GM12878 (cell line): Measurements from ENCODE around the gene HIVEP3. TPM values are rescaled to one million over a fixed set of nuclear protein-coding genes. Genes with fewer than 3 reads are reported as not detected.

Experiments
- ATAC-seq: fragments of 200-7000 bp; cut with Tn5 transposase; 3 replicates; pipeline ENCODE4 v1.9.1; 2020; ENCODE audit warnings: mild to moderate bottlenecking, moderate library complexity
- BruUV-seq: library from RNA; stranded (reverse); fragments of 400-500 nt; replicated peaks from 2 replicates; lab custom pipeline; 2021; lab: Mats Ljungman, UMichigan
- CTCF ChIA-PET: fragments of 300-600 bp; sonication (Branson Sonifier 250); formaldehyde crosslinking; extraction: SDS; loops from one replicate; lab custom pipeline; 2021; ENCODE audit warnings: inconsistent platforms; lab: Yijun Ruan, JAX
- POLR2A ChIA-PET: fragments of 350-600 bp; formaldehyde crosslinking; extraction: SDS; loops from one replicate; lab custom pipeline; 2021; ENCODE audit warnings: inconsistent platforms; lab: Charles Lee
- RAD21 ChIA-PET: fragments of 300-600 bp; sonication (Branson Sonifier 250); formaldehyde crosslinking; loops from one replicate; lab custom pipeline; 2023; ENCODE audit warnings: antibody characterized with exemption; ENCODE audit not compliant: unreplicated experiment; lab: Charles Lee
- SMC1A ChIA-PET: fragments of 300-600 bp; sonication (Branson Sonifier 250); formaldehyde crosslinking; loops from one replicate; lab custom pipeline; 2023; ENCODE audit not compliant: unreplicated experiment, uncharacterized antibody; lab: Charles Lee
- DNase-seq: peaks from one replicate; pipeline ENCODE4 v3.0.0-alpha.2; 2011; ENCODE audit warnings: low read depth, low spot score
- FAIRE-seq: peaks from 3 replicates; lab custom pipeline; 2011; peaks lifted over from hg19 to GRCh38; lab: Jason Lieb, UNC
- H2AFZ ChIP-seq: 2 replicates; pipeline ENCODE4 v1.6.0; 2011; ENCODE audit warnings: low read depth, low read length, control low read depth; ENCODE audit not compliant: control insufficient read depth
- H3K27ac ChIP-seq: 2 replicates; pipeline ENCODE4 v1.5.1; 2011; ENCODE audit warnings: control low read depth; ENCODE audit not compliant: control insufficient read depth, insufficient read depth
- H3K27me3 ChIP-seq, 2 experiments: replicated peaks in 1 of 2; 2 replicates each; pipeline versions ENCODE4 v1.6.0 to v1.6.1; 2011; ENCODE audit warnings: low read length in 1 of 2; ENCODE audit not compliant: control insufficient read depth in 2 of 2, insufficient read depth in 2 of 2
- H3K36me3 ChIP-seq, 2 experiments: 2 replicates each; pipeline ENCODE4 v1.5.1; 2011; ENCODE audit warnings: low read length in 1 of 2; ENCODE audit not compliant: control insufficient read depth in 2 of 2, insufficient read depth in 2 of 2
- H3K4me1 ChIP-seq: 2 replicates; pipeline ENCODE4 v1.6.1; 2011; ENCODE audit warnings: mild to moderate bottlenecking, low read length, moderate library complexity, mixed read lengths; ENCODE audit not compliant: control insufficient read depth, insufficient read depth
- H3K4me2 ChIP-seq: 2 replicates; pipeline ENCODE4 v1.6.0; 2011; ENCODE audit warnings: control low read depth; ENCODE audit not compliant: control insufficient read depth, insufficient read depth
- H3K4me3 ChIP-seq: fragments of 200-600 bp; sonication (generic); 2 replicates; pipeline ENCODE4 v1.5.1; 2016
- H3K79me2 ChIP-seq: 2 replicates; pipeline ENCODE4 v1.6.0; 2011; ENCODE audit warnings: low read length; ENCODE audit not compliant: control insufficient read depth, insufficient read depth
- H3K9ac ChIP-seq: 2 replicates; pipeline ENCODE4 v1.8.0; 2011; ENCODE audit warnings: low read length, control low read depth, mixed read lengths; ENCODE audit not compliant: control insufficient read depth, insufficient read depth
- H3K9me3 ChIP-seq: replicated peaks from 3 replicates; pipeline ENCODE4 v1.5.1; 2011; ENCODE audit warnings: mild to moderate bottlenecking, low read length; ENCODE audit not compliant: control insufficient read depth, insufficient read depth
- H4K20me1 ChIP-seq: 2 replicates; pipeline ENCODE4 v1.6.0; 2011; ENCODE audit not compliant: control insufficient read depth, insufficient read depth
- E2F8 ChIP-seq: fragments of 450-650 bp; IDR thresholded peaks from 2 replicates; pipeline ENCODE4 v1.6.1; 2018; ENCODE audit warnings: mild to moderate bottlenecking, low read depth, moderate library complexity; ENCODE audit not compliant: partially characterized antibody
- NFYB ChIP-seq: IDR thresholded peaks from 2 replicates; pipeline ENCODE4 v1.6.1; 2011; ENCODE audit warnings: low read depth, mild to moderate bottlenecking, low read length, improper control_type of control experiment, moderate library complexity; ENCODE audit not compliant: insufficient read depth
- NR2C2 ChIP-seq: IDR thresholded peaks from 2 replicates; pipeline ENCODE4 v1.6.1; 2011; ENCODE audit warnings: borderline replicate concordance, low read depth; ENCODE audit not compliant: control insufficient read depth, insufficient read length
- PBX3 ChIP-seq: IDR thresholded peaks from 2 replicates; pipeline ENCODE4 v1.6.1; 2011; ENCODE audit warnings: mild to moderate bottlenecking, low read depth, low read length, moderate library complexity; ENCODE audit not compliant: insufficient replicate concordance
- ZBTB4 ChIP-seq: fragments of 450-650 bp; formaldehyde crosslinking; IDR thresholded peaks from 2 replicates; pipeline ENCODE4 v1.4.0; 2022; ENCODE audit warnings: mild to moderate bottlenecking, moderate library complexity
- WGBS: methylation state at CpG from one replicate; pipeline ENCODE4 v1.1.6; 2016; ENCODE audit warnings: low lambda C conversion rate; ENCODE audit not compliant: insufficient replicate concordance, insufficient coverage; ENCODE audit errors: missing lambda C conversion rate; 5-methylcytosine and 5-hydroxymethylcytosine counted together
- in situ Hi-C: fragments of 300-500 bp; cut with MboI; formaldehyde crosslinking; loops from 9 replicates; pipeline ENCODE4 v1.14.3; 2018; ENCODE audit warnings: mixed read lengths
- intact Hi-C: fragments of 100-400 bp; cut with micrococcal nuclease; formaldehyde crosslinking; loops from one replicate; pipeline ENCODE4 v1.14.2; 2022; ENCODE audit not compliant: unreplicated experiment
- polyA plus RNA-seq, 11 experiments: library from polyadenylated mRNA; depleted of rRNA in 4 of 11; unstranded in 6 of 11; stranded (reverse) in 5 of 11; fragments of >200 nt; fragmentation: Nextera tagmentation in 4 of 11; fragmentation: Illumina TruSeq in 1 of 11; extraction: Ambion mirVana in 4 of 11; extraction: Trizol in 1 of 11; gene quantifications; 1 replicate in 1 of 11; 2 replicates in 10 of 11; pipeline versions ENCODE4 v1.2.1 to v1.2.3, GENCODE V29; 2011 to 2016; ENCODE audit warnings: inconsistent platforms in 2 of 11, missing spikeins in 2 of 11, low read depth in 1 of 11
- total RNA-seq, 4 experiments: library from RNA; depleted of rRNA in 3 of 4; stranded (reverse); fragments of >200 nt in 3 of 4; fragmentation: Illumina TruSeq in 1 of 4; extraction: Trizol in 1 of 4; gene quantifications; 2 replicates each; pipeline versions ENCODE4 v1.2.1 to v1.2.3, GENCODE V29; 2013 to 2021
- TF ChIP-seq, protein P1 (sequence below): fragments of 450-650 bp; IDR thresholded peaks from 2 replicates; pipeline ENCODE4 v1.6.1; 2016; ENCODE audit warnings: mild to moderate bottlenecking
- TF ChIP-seq, protein P2 (sequence below): IDR thresholded peaks from 2 replicates; pipeline ENCODE4 v1.6.1; 2012; ENCODE audit warnings: improper control_type of control experiment, low read depth, low read length; ENCODE audit not compliant: insufficient replicate concordance

Gene HIVEP3
- total and polyA plus RNA-seq, 10 of the 15 experiments (the other 5 are each of a cell fraction or from before 2014, with no cell fraction given) = 1.8 to 13.6 (median 3.8) TPM

- ChIA-PET SMC1A (interaction anchor here (0.6 kb wide), 1 partner anchor 96 kb away, joined by 3 read pairs; no protein-coding TSS in a partner anchor), POLR2A (no interaction called here), RAD21 (no interaction called here), CTCF (no interaction called here)
- no peak overlapping the region for H3K4me2 ChIP-seq
- H4K20me1 ChIP-seq = no peaks in the 10 kb centered on the region
- H3K4me3 ChIP-seq = no peak overlapping the region
- no peaks in the 10 kb centered on the region; the same call in 2 of the 3 replicates for H3K9me3 ChIP-seq
- peaks cover 36% of the 10 kb centered on the region for H3K4me1 ChIP-seq
- H3K9ac ChIP-seq = no peak overlapping the region
- intact Hi-C loops = no loop called here
- peaks cover 4% of the 10 kb centered on the region for H3K79me2 ChIP-seq
- in situ Hi-C loops = no loop called here
- FAIRE-seq (no peak), ATAC-seq (no peak), DNase-seq (no peak)
- no peak overlapping the region for H2AFZ ChIP-seq
- H3K27ac ChIP-seq = no peak overlapping the region
- 77% methylated on average over 13 of the region's 13 CpGs for WGBS
- no peaks in the 10 kb centered on the region for H3K27me3 ChIP-seq
- 0 out of 4 replicates have a peak, but pooled peaks cover 0 to 2% of the 10 kb centered on the region in 2 experiments for H3K36me3 ChIP-seq
- BruUV-seq = no TSS peak
- TF ChIP-seq NR2C2 = no peak
- no peak for TF ChIP-seq E2F8
- TF ChIP-seq NFYB = no peak
- TF ChIP-seq, protein P1, sequence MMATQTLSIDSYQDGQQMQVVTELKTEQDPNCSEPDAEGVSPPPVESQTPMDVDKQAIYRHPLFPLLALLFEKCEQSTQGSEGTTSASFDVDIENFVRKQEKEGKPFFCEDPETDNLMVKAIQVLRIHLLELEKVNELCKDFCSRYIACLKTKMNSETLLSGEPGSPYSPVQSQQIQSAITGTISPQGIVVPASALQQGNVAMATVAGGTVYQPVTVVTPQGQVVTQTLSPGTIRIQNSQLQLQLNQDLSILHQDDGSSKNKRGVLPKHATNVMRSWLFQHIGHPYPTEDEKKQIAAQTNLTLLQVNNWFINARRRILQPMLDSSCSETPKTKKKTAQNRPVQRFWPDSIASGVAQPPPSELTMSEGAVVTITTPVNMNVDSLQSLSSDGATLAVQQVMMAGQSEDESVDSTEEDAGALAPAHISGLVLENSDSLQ = no peak
- no peak for TF ChIP-seq PBX3
- TF ChIP-seq, protein P2, sequence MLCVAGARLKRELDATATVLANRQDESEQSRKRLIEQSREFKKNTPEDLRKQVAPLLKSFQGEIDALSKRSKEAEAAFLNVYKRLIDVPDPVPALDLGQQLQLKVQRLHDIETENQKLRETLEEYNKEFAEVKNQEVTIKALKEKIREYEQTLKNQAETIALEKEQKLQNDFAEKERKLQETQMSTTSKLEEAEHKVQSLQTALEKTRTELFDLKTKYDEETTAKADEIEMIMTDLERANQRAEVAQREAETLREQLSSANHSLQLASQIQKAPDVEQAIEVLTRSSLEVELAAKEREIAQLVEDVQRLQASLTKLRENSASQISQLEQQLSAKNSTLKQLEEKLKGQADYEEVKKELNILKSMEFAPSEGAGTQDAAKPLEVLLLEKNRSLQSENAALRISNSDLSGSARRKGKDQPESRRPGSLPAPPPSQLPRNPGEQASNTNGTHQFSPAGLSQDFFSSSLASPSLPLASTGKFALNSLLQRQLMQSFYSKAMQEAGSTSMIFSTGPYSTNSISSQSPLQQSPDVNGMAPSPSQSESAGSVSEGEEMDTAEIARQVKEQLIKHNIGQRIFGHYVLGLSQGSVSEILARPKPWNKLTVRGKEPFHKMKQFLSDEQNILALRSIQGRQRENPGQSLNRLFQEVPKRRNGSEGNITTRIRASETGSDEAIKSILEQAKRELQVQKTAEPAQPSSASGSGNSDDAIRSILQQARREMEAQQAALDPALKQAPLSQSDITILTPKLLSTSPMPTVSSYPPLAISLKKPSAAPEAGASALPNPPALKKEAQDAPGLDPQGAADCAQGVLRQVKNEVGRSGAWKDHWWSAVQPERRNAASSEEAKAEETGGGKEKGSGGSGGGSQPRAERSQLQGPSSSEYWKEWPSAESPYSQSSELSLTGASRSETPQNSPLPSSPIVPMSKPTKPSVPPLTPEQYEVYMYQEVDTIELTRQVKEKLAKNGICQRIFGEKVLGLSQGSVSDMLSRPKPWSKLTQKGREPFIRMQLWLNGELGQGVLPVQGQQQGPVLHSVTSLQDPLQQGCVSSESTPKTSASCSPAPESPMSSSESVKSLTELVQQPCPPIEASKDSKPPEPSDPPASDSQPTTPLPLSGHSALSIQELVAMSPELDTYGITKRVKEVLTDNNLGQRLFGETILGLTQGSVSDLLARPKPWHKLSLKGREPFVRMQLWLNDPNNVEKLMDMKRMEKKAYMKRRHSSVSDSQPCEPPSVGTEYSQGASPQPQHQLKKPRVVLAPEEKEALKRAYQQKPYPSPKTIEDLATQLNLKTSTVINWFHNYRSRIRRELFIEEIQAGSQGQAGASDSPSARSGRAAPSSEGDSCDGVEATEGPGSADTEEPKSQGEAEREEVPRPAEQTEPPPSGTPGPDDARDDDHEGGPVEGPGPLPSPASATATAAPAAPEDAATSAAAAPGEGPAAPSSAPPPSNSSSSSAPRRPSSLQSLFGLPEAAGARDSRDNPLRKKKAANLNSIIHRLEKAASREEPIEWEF = no peak
- no peak for TF ChIP-seq ZBTB4 (CRISPR knock-in tag)
Measured at GRCh38 chr1:41735631-41736260, 183.0 kb downstream of the HIVEP3 start.
